Activated effector memory CD4-positive, alpha-beta T cell treated with anti-CD3 and anti-CD28 coated beads, Interleukin-2, amount 50 U/mL, for 16 hours (primary cell): ENCODE data around the gene SLC25A25.

ENCODE experiments used
- DNase-seq: peaks from one replicate; pipeline ENCODE4 v3.0.0-alpha.2; 2020

Gene SLC25A25

GRCh38 chr9:128115187-128116103 is 47.4 kb downstream of the SLC25A25 start:
- DNase-seq: peak; percentile 62

- peak; percentile 56 for DNase-seq
Measured at GRCh38 chr9:128116104-128117083, 48.4 kb downstream of the SLC25A25 start.

- DNase-seq: peak; percentile 99
Measured at GRCh38 chr9:128117613-128118471, 49.8 kb downstream of the SLC25A25 start.

- peak; percentile 24 for DNase-seq
Measured at GRCh38 chr9:128118472-128118857, 50.4 kb downstream of the SLC25A25 start.

GRCh38 chr9:128118971-128119665 is 51.1 kb downstream of the SLC25A25 start:
- DNase-seq: peak; percentile 55

GRCh38 chr9:128120061-128120740 is 52.2 kb downstream of the SLC25A25 start:
- peak; percentile 62 for DNase-seq

- DNase-seq: peak; percentile 49
Measured at GRCh38 chr9:128120741-128121465, 52.9 kb downstream of the SLC25A25 start.

GRCh38 chr9:128121466-128121810 is 53.4 kb downstream of the SLC25A25 start:
- DNase-seq: no peak

GRCh38 chr9:128121924-128122808 is 54.1 kb downstream of the SLC25A25 start:
- DNase-seq: peak; percentile 49

GRCh38 chr9:128122809-128123175 is 54.8 kb downstream of the SLC25A25 start:
- no peak for DNase-seq

GRCh38 chr9:128123451-128124080 is 55.5 kb downstream of the SLC25A25 start:
- no peak for DNase-seq

- no peak for DNase-seq
Measured at GRCh38 chr9:128124451-128124850, 56.4 kb downstream of the SLC25A25 start.

- DNase-seq: peak; percentile 77
Measured at GRCh38 chr9:128124873-128125579, 57.0 kb downstream of the SLC25A25 start.

GRCh38 chr9:128125580-128126354 is 57.7 kb downstream of the SLC25A25 start:
- no peak for DNase-seq

- peak; percentile 94 for DNase-seq
Measured at GRCh38 chr9:128127568-128127989, 59.5 kb downstream of the SLC25A25 start, which contains the start of gene PTGES2. Gene PTGES2, minus strand, starts transcription at chr9:128127729. Its CDS starts 12 bp downstream, at chr9:128127717.

GRCh38 chr9:128127990-128128835 is 60.2 kb downstream of the SLC25A25 start:
- peak; percentile 94 for DNase-seq
